H9 (cell line): ENCODE measurements around the gene ADGRD1. TPM values are rescaled to one million over a fixed set of nuclear protein-coding genes. Genes with fewer than 3 reads are reported as not detected.

Experiments used
- DNase-seq: peaks from one replicate; pipeline ENCODE4 v3.0.0-alpha.2; 2017
- H2AFZ ChIP-seq: one replicate; pipeline ENCODE4 v1.6.1; 2013; ENCODE audit warnings: mild to moderate bottlenecking, low read length, control low read depth, moderate library complexity
- H2AK5ac ChIP-seq: 2 replicates; pipeline ENCODE4 v1.6.1; 2013; ENCODE audit warnings: low read length, control low read depth, mixed read lengths; ENCODE audit not compliant: insufficient read length
- H2BK120ac ChIP-seq: one replicate; pipeline ENCODE4 v1.6.1; 2013; ENCODE audit warnings: low read depth, mild to moderate bottlenecking, low read length, control low read depth, inconsistent platforms; ENCODE audit not compliant: poor library complexity, severe bottlenecking
- H2BK12ac ChIP-seq: 2 replicates; pipeline ENCODE4 v1.6.1; 2013; ENCODE audit warnings: low read length, control low read depth, mixed read lengths, low read depth; ENCODE audit not compliant: insufficient read length
- H2BK15ac ChIP-seq: 2 replicates; pipeline ENCODE4 v1.6.1; 2013; ENCODE audit warnings: low read depth, low read length, control low read depth
- H2BK20ac ChIP-seq: one replicate; pipeline ENCODE4 v1.6.1; 2013; ENCODE audit warnings: low read depth, mild to moderate bottlenecking, low read length, control low read depth, inconsistent platforms; ENCODE audit not compliant: poor library complexity, severe bottlenecking
- H2BK5ac ChIP-seq: 2 replicates; pipeline ENCODE4 v1.6.1; 2013; ENCODE audit warnings: low read length, control low read depth, mixed read lengths; ENCODE audit not compliant: insufficient read length
- H3K14ac ChIP-seq: 2 replicates; pipeline ENCODE4 v1.6.1; 2013; ENCODE audit warnings: low read length, control low read depth; ENCODE audit not compliant: insufficient read depth
- H3K18ac ChIP-seq: 2 replicates; pipeline ENCODE4 v1.6.1; 2013; ENCODE audit warnings: low read depth, mild to moderate bottlenecking, mixed read lengths, low read length, control low read depth; ENCODE audit not compliant: insufficient read length
- H3K23ac ChIP-seq: 2 replicates; pipeline ENCODE4 v1.6.1; 2013; ENCODE audit warnings: low read length, control low read depth, mixed read lengths, low read depth; ENCODE audit not compliant: insufficient read length
- H3K23me2 ChIP-seq: 2 replicates; pipeline ENCODE4 v1.6.1; 2013; ENCODE audit warnings: low read depth, mild to moderate bottlenecking, mixed read lengths, low read length, control low read depth; ENCODE audit not compliant: insufficient read length, poor library complexity, severe bottlenecking
- H3K27ac ChIP-seq: 2 replicates; pipeline ENCODE4 v1.5.1; 2013; ENCODE audit warnings: low read length, control low read depth, mixed read lengths, low read depth; ENCODE audit not compliant: insufficient read length
- H3K27me3 ChIP-seq: 2 replicates; pipeline ENCODE4 v1.6.1; 2013; ENCODE audit warnings: low read length, control low read depth, inconsistent platforms; ENCODE audit not compliant: insufficient read depth
- H3K4ac ChIP-seq: 2 replicates; pipeline ENCODE4 v1.6.1; 2013; ENCODE audit warnings: low read depth, mild to moderate bottlenecking, control low read depth, inconsistent platforms, low read length, moderate library complexity
- H3K4me1 ChIP-seq: 2 replicates; pipeline ENCODE4 v1.6.1; 2013; ENCODE audit warnings: low read length, control low read depth, inconsistent platforms; ENCODE audit not compliant: insufficient read depth
- H3K4me2 ChIP-seq: 2 replicates; pipeline ENCODE4 v1.6.1; 2013; ENCODE audit warnings: low read length, control low read depth, mixed read lengths; ENCODE audit not compliant: insufficient read length, insufficient read depth
- H3K56ac ChIP-seq: 2 replicates; pipeline ENCODE4 v1.6.1; 2013; ENCODE audit warnings: low read depth, mild to moderate bottlenecking, mixed read lengths, low read length, control low read depth; ENCODE audit not compliant: insufficient read length
- H3K79me1 ChIP-seq: 2 replicates; pipeline ENCODE4 v1.6.1; 2013; ENCODE audit warnings: low read depth, mild to moderate bottlenecking, moderate library complexity, low read length, control low read depth, inconsistent platforms; ENCODE audit not compliant: insufficient read depth, poor library complexity, severe bottlenecking
- H3K79me2 ChIP-seq: 2 replicates; pipeline ENCODE4 v1.6.1; 2013; ENCODE audit warnings: low read length, control low read depth, inconsistent platforms; ENCODE audit not compliant: insufficient read depth
- H3K9ac ChIP-seq: 2 replicates; pipeline ENCODE4 v1.6.1; 2013; ENCODE audit warnings: low read length, control low read depth, mixed read lengths; ENCODE audit not compliant: insufficient read length; ENCODE audit errors: extremely low read depth
- H3K9me3 ChIP-seq: one replicate; pipeline ENCODE4 v1.6.1; 2013; ENCODE audit warnings: low read depth, low read length, inconsistent platforms; ENCODE audit not compliant: control insufficient read depth
- H3T11ph ChIP-seq: one replicate; pipeline ENCODE4 v1.6.1; 2013; ENCODE audit warnings: mild to moderate bottlenecking, low read length, control low read depth, inconsistent platforms
- H4K20me1 ChIP-seq: one replicate; pipeline ENCODE4 v1.6.1; 2013; ENCODE audit not compliant: control insufficient read depth, insufficient read length, insufficient read depth
- H4K5ac ChIP-seq: 2 replicates; pipeline ENCODE4 v1.6.1; 2013; ENCODE audit warnings: low read depth, mild to moderate bottlenecking, mixed read lengths, low read length, control low read depth; ENCODE audit not compliant: insufficient read length
- H4K8ac ChIP-seq: replicated peaks from 2 replicates; pipeline ENCODE4 v1.6.1; 2013; ENCODE audit warnings: low read length, control low read depth, mixed read lengths, low read depth; ENCODE audit not compliant: insufficient read length
- H4K91ac ChIP-seq: 2 replicates; pipeline ENCODE4 v1.6.1; 2013; ENCODE audit warnings: low read depth, mild to moderate bottlenecking, moderate library complexity, mixed read lengths, low read length, control low read depth; ENCODE audit not compliant: insufficient read length
- H3K27ac Mint-ChIP-seq, 3 experiments: 2 replicates in 2 of 3; 3 replicates in 1 of 3; pipeline ENCODE4 v1.8.0; 2020 to 2021; ENCODE audit warnings: mixed read lengths in 3 of 3, mild to moderate bottlenecking in 1 of 3, moderate library complexity in 1 of 3
- H3K27me3 Mint-ChIP-seq: 2 replicates; pipeline ENCODE4 v1.8.0; 2021; ENCODE audit warnings: low read depth, mild to moderate bottlenecking, moderate library complexity, mixed read lengths
- H3K36me3 Mint-ChIP-seq, 3 experiments: 2 replicates in 2 of 3; 3 replicates in 1 of 3; pipeline ENCODE4 v1.8.0; 2020 to 2021; ENCODE audit warnings: low read depth in 3 of 3, mixed read lengths in 3 of 3; ENCODE audit not compliant: insufficient read depth in 1 of 3
- H3K4me1 Mint-ChIP-seq, 2 experiments: 2 replicates each; pipeline ENCODE4 v1.8.0; 2020; ENCODE audit warnings: mixed read lengths in 2 of 2
- H3K4me3 Mint-ChIP-seq, 2 experiments: 2 replicates in 1 of 2; 3 replicates in 1 of 2; pipeline ENCODE4 v1.8.0; 2020 to 2021; ENCODE audit warnings: mild to moderate bottlenecking in 2 of 2, mixed read lengths in 2 of 2, moderate library complexity in 1 of 2
- H3K9me3 Mint-ChIP-seq, 2 experiments: 2 replicates in 1 of 2; 3 replicates in 1 of 2; pipeline ENCODE4 v1.8.0; 2020; ENCODE audit warnings: mild to moderate bottlenecking in 2 of 2, mixed read lengths in 2 of 2, moderate library complexity in 1 of 2
- WGBS: extraction: QIAGEN DNeasy Blood & Tissue Kit; methylation state at CpG from one replicate; pipeline ENCODE4 v1.1.7; 2013; ENCODE audit warnings: missing lambda C conversion rate, low lambda C conversion rate, mixed read lengths; ENCODE audit not compliant: insufficient read length; ENCODE audit errors: extremely low coverage; 5-methylcytosine and 5-hydroxymethylcytosine counted together
- total RNA-seq: library from RNA; stranded (reverse); gene quantifications from 2 replicates; pipeline ENCODE4 v1.2.1, GENCODE V29; 2021
- TF ChIP-seq, protein P1 (sequence below): fragments of 200-600 bp; sonication (generic); conservative IDR thresholded peaks from 3 replicates; pipeline ENCODE4 v1.8.0; 2021; ENCODE audit warnings: antibody characterized with exemption, mild to moderate bottlenecking

Gene ADGRD1
- total RNA-seq, 1 experiment from 2014 or later: 0.52 TPM

DNA sequence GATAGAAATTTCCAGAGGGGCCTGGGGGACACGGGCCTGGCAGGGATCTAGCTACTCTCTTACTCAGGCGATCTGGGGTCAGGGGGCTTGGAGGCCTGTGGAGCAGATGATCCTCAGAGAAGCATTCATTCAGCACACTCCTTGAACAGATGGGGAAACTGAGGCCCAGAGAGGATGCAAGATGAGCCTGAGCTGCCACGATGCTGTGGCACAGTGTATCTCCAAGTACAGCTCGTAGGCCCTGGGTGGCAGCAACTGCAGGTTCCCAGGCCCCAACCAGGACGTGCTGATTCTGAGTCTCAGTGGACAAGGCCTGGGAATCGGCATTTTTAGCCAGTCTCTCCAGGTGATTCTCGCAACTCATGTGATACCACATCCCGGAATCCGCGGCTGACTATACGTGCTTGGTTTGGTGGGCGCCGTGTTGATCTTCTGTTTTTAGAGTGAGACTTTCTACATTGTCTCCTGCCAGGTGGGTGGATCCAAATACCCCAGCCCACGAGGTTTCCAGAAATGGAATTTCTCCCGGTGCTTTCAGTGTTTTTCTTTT is 22.5 kb downstream of the ADGRD1 start:
- Histone ChIP-seq H3K27ac (no peak overlapping the region), H3K4ac (no peak overlapping the region), H3K23me2 (no peaks in the 10 kb centered on the region), H3K23ac (no peak overlapping the region), H3K14ac (no peak overlapping the region), H4K91ac (no peak overlapping the region), H3K18ac (no peak overlapping the region), H3K9ac (no peak overlapping the region), H3K56ac (no peak overlapping the region), H3K4me2 (no peak overlapping the region), H4K20me1 (no peaks in the 10 kb centered on the region), H3K4me1 (no peaks in the 10 kb centered on the region), H3K9me3 (no peaks in the 10 kb centered on the region), H2AFZ (no peak overlapping the region), H3K79me1 (no peaks in the 10 kb centered on the region), H2AK5ac (no peak overlapping the region), H2BK120ac (no peak overlapping the region), H3K27me3 (no peaks in the 10 kb centered on the region), H4K8ac (no peak overlapping the region), H2BK15ac (no peak overlapping the region), H4K5ac (no peak overlapping the region), H2BK12ac (no peak overlapping the region), H2BK5ac (no peak overlapping the region), H2BK20ac (no peak overlapping the region), H3K79me2 (no peaks in the 10 kb centered on the region), H3T11ph (no peak overlapping the region)
- WGBS: no CpG with 5 or more reads among the region's 15 CpGs
- H3K4me3 Mint-ChIP-seq: no peak overlapping the region
- no peaks in the 10 kb centered on the region; the same call in none of the 2 replicates for H3K27me3 Mint-ChIP-seq
- TF ChIP-seq, protein P1, sequence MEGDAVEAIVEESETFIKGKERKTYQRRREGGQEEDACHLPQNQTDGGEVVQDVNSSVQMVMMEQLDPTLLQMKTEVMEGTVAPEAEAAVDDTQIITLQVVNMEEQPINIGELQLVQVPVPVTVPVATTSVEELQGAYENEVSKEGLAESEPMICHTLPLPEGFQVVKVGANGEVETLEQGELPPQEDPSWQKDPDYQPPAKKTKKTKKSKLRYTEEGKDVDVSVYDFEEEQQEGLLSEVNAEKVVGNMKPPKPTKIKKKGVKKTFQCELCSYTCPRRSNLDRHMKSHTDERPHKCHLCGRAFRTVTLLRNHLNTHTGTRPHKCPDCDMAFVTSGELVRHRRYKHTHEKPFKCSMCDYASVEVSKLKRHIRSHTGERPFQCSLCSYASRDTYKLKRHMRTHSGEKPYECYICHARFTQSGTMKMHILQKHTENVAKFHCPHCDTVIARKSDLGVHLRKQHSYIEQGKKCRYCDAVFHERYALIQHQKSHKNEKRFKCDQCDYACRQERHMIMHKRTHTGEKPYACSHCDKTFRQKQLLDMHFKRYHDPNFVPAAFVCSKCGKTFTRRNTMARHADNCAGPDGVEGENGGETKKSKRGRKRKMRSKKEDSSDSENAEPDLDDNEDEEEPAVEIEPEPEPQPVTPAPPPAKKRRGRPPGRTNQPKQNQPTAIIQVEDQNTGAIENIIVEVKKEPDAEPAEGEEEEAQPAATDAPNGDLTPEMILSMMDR: no peak
- H3K27ac Mint-ChIP-seq: no peak overlapping the region
- no peak for DNase-seq
- no peaks in the 10 kb centered on the region for H3K9me3 Mint-ChIP-seq
- H3K36me3 Mint-ChIP-seq: no peaks in the 10 kb centered on the region
- H3K4me1 Mint-ChIP-seq: peaks cover 5 to 8% of the 10 kb centered on the region in 2 experiments
